Right ventricle myocardium superior (tissue), 1 donor: ENCODE results near the gene BTBD7. TPM values are rescaled to one million over a fixed set of nuclear protein-coding genes. Genes with fewer than 3 reads are reported as not detected.

Experiments used
- ATAC-seq: fragments of 200-7000 bp; cut with Tn5 transposase; one replicate; pipeline ENCODE4 v1.9.1; 2020; ENCODE audit warnings: mild to moderate bottlenecking; ENCODE audit not compliant: poor library complexity
- DNase-seq: peaks from one replicate; pipeline ENCODE4 v3.0.0-alpha.2; 2020
- intact Hi-C: fragments of 100-400 bp; cut with DNase I; formaldehyde crosslinking; loops from one replicate; pipeline ENCODE4 v1.11.2; 2022
- total RNA-seq: library from RNA; stranded (reverse); fragmentation: NEBNext Ultra II Directional; extraction: Animal tissue kit (Norgen Biotek cat#: 25700); gene quantifications from one replicate; pipeline ENCODE4 v1.2.1, GENCODE V29; 2021
- donor health status: DM: no; HTN: yes; CAD: no; lungs with severe emphysema.

Gene BTBD7
- total RNA-seq, 1 donor from 2014 or later, result 15.9 TPM

GRCh38 chr14:93331728-93332396, 974 bp downstream of the BTBD7 start:
- intact Hi-C loops, result no loop called here
- ATAC-seq, result no peak
- DNase-seq, result no peak

- intact Hi-C loops, result no loop called here
- ATAC-seq (no peak), DNase-seq (peak; percentile 62)
Measured at GRCh38 chr14:93331002-93331727, 1.7 kb downstream of the BTBD7 start.

GRCh38 chr14:93330609-93331000, 2.2 kb downstream of the BTBD7 start:
- ATAC-seq (no peak), DNase-seq (no peak)
- intact Hi-C loops, result no loop called here

GRCh38 chr14:93329965-93330608, 2.7 kb downstream of the BTBD7 start:
- ATAC-seq (no peak), DNase-seq (no peak)
- intact Hi-C loops, result no loop called here

DNA sequence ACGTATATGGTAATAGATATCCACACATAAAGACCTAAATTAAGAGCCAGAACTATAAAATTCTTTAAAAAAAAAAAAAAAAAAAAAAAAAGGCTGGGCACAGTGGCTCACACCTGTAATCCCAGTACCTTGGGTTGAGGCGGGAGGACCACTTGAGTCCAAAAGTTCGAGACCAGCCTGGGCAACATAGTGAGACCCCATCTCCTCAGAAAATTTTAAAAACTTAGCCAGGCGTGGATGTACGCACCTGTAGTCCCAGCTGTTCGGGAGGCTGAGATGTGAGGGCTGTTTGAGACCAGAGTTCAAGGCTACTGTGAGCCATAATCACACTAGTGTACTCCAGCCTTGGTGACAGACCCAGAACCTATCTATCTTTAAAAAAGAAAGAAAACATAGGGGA, 4.3 kb downstream of the BTBD7 start:
- no peak for ATAC-seq
- no peak for DNase-seq

DNA sequence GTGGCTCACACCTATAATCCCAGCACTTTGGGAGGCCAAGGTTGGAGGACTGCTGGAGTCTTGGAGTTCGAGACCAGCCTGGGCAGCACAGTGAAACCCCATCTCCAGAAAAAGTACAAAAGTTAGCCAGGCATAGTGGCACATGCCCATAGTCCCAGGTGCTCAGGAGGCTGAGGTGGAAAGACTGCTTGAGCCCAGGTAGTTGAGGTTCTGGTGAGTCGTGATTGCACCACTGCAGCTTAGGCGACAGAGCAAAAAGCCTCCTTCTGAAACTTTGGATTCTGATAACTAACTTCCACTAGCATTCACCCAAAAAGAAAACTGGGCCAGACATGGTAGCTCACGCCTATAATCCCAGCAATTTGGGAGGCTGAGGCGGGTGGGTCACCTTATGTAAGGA, 6.6 kb downstream of the BTBD7 start:
- DNase-seq, result no peak
- intact Hi-C loops, result no loop called here
- no peak for ATAC-seq

More for the DNA sequence above, 4.3 kb downstream of the BTBD7 start:
- intact Hi-C loops, result no loop called here

DNA sequence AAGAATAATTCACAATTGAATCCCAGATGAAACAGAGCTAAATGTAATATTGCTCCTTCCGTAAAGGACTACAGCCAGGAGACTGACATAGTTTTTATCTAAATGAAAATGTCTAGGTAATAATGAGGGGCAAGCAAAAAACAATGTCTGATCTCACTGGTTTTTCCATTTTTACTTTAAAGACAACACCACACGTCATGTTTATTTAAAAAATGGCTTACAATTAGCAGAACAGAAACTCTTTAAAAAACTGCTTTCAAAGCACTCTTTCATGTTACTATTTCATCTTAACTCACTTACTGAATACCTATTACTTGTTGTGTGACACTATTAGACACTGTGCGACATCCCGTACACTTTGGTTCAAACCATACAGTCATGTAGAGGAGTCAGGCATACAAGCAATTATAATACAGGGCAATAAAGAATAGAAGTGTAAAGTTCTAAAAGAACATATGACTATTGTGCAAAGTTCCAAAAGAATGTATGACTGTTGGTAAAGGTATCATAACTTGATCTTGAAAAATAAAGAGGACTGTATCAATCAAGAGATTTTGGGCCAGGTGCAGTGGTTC, 9.1 kb downstream of the BTBD7 start:
- no peak for ATAC-seq
- no peak for DNase-seq

DNA sequence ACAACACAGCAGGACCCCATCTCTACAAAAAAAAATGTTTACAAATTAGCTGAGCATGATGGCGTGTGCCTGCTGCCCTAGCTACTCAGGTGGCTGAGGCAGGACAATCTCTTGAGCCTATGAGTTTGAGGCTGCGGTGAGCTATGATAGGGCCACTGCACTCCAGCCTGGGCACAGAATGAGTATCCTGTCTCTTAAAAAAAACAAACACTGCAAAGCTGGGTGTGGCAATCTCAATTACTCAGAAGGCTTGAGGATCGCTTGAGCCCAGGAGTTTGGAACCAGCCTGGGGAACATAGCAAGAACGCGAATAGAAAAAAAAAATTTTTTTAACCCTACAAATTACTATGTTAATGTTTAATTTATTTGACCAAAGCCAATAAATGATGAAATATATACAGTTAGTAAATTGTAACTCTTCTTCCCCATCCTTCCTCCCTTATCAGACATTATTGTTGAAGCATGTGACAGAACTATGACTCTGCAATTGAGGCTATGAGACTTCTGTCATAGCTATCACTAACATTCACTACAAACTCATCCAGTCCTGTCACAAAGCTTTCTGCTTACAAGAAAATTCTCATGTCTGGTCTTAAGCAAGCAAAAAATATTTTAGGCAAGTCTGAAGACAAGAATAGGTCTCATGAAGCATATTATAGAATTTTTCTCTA, 9.8 kb downstream of the BTBD7 start:
- DNase-seq, result no peak
- intact Hi-C loops, result no loop called here
- ATAC-seq, result no peak

More for the DNA sequence above, 9.1 kb downstream of the BTBD7 start:
- intact Hi-C loops, result no loop called here

DNA sequence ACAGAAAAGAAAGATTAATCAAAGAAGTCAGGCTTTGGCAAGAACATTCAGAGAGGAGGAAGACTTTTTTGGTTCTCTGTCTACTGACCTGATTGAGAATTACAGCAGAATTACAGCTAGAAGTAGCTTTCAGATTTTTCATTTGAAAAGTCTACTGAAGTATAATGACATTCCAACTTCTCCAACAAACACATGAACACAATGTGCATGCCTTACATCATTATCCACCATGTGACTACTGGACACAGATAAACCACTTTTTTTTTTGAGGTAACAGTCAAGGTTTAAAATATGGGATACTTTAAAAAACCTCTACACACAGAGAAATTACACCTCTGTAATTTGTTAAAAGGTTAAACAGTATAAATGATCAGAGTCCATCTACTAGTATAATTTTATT, 12.3 kb downstream of the BTBD7 start:
- intact Hi-C loops, result no loop called here
- DNase-seq (no peak), ATAC-seq (no peak)

- no peak for ATAC-seq
- intact Hi-C loops, result no loop called here
Measured at GRCh38 chr14:93319958-93320357, 12.9 kb downstream of the BTBD7 start.

DNA sequence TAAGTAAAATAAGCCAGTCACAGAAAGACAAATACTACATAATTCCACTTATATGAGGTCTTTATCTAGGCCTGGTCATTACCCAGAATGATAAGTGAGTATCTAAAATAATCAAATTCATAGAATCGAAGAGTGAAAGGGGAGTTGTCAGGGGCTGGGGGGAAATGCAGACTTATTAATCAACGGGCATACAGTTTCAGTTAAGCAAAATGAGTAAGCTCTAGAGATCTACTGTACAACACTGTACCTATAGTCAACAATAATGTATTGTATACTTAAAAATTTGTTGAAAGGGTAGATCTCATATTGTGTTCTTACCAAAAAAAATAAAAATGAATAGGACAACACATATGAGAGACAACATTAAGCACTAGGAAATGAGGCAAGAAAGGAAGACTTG, 13.3 kb downstream of the BTBD7 start:
- intact Hi-C loops, result no loop called here
- DNase-seq (no peak), ATAC-seq (no peak)

More at GRCh38 chr14:93319958-93320357, 12.9 kb downstream of the BTBD7 start:
- DNase-seq, result no peak

- ATAC-seq (no peak), DNase-seq (no peak)
- intact Hi-C loops, result no loop called here
Measured at GRCh38 chr14:93318927-93319326, 13.9 kb downstream of the BTBD7 start.

DNA sequence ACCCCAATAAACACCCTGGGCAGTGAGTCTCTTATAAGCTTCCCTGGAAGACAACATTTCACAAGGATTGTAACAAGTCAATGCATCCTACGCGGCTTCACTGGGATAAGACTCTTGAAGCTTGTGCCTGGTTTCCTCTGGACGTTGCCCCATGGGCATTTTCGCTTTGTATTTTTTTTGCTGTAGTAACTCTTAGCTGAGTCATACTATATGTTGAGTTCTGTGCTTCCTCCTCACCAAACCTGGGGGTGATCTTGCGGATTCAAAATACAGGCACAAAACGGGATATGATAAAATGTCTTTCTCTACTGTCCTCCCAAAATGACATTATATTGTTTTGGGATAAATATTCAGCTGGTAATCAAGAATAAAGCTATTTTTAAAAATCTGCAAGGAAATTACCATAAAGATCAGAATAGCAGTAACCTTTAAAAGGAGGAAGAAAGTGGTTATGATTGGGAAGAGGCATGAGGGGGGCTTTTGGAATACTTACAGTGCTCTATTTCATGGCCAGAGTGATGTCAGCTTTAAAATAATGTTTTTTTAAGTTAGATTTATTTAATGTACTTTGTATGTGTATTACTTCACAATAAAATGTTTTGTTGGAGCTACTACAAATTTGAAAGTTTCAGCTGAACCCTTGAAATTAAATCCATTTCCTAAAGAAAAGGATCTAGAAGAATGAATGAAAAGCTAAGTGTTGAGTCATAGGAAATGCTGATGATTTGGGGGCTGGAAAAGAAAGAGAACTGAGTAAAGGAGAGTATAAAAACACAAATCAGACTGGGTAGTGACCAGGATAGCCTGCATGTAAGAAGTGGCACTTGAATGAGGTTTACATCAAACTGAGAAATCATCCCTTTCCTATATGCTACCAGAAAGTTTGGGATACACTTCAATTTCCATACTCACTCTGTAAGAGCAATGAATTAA, 14.7 kb downstream of the BTBD7 start:
- DNase-seq, result no peak
- intact Hi-C loops, result no loop called here
- peak; percentile 36 for ATAC-seq

- ATAC-seq (peak; percentile 24), DNase-seq (no peak)
- intact Hi-C loops, result no loop called here
Measured at GRCh38 chr14:93317210-93317874, 15.5 kb downstream of the BTBD7 start.

GRCh38 chr14:93316716-93317115, 16.1 kb downstream of the BTBD7 start:
- DNase-seq (no peak), ATAC-seq (no peak)
- intact Hi-C loops, result no loop called here

DNA sequence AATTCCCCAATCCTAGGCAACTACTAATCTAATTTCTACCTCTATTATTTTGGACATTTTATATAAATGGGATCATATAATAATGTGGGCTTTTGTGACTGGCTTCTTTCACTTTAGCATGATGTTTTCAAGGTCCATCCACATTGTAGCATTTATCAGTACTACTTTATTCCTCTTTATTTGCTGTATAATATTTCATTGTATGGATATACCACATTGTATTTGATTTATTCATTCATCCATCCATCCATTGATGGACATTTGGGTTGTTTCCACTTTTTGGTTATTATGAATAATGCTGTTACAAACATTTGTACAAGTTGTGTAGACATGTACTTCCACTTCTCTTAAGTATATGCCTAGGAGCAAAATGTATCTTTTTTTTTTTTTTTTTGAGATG, 17.3 kb downstream of the BTBD7 start:
- no peak for ATAC-seq
- intact Hi-C loops, result no loop called here
- DNase-seq, result no peak

DNA sequence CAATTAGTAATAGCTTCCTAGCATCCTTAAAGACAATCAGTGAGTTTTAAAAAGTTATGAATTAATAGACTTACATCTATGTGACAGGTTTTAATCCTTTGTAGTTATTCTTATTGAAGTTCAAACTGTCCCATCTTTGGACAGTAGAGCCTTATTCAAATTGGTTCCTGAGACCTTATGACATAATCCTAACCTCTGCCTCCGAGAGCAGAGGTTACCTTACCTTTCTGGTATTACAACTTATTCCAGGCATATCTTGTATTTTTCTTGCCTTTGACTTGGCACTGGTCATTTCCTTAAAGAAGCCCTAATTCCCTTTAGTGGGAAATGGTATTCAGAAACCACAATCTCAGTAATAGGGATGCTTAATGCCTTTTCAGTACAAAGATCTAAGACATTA, 21.8 kb downstream of the BTBD7 start:
- intact Hi-C loops, result no loop called here
- ATAC-seq (no peak), DNase-seq (no peak)
